Measurements from ENCODE around the gene ADCYAP1R1.
"Not testable (repeated sequence)": the region's sequence is repeated elsewhere in the genome, so short reads cannot be mapped to it uniquely, and the experiment has no call there.

Gene ADCYAP1R1

GRCh38 chr7:31151849-31152248, 99.7 kb downstream of the ADCYAP1R1 start:
- no peak for DNase-seq

- DNase-seq, result not testable (repeated sequence)
These were observed 101.2 kb downstream of the ADCYAP1R1 start for GRCh38 chr7:31153318-31153717.

GRCh38 chr7:31160941-31161340, 108.8 kb downstream of the ADCYAP1R1 start:
- no peak for DNase-seq
